ENCODE measurements around the gene AP1G2. TPM values are rescaled to one million over a fixed set of nuclear protein-coding genes. Genes with fewer than 3 reads are reported as not detected.
A peak's percentile ranks its signal among the peaks of the same experiment; 100 is the strongest.

Gene AP1G2
- total and polyA plus RNA-seq, 4 donors = 12.4 to 26.6 (median 17.3) TPM

DNA sequence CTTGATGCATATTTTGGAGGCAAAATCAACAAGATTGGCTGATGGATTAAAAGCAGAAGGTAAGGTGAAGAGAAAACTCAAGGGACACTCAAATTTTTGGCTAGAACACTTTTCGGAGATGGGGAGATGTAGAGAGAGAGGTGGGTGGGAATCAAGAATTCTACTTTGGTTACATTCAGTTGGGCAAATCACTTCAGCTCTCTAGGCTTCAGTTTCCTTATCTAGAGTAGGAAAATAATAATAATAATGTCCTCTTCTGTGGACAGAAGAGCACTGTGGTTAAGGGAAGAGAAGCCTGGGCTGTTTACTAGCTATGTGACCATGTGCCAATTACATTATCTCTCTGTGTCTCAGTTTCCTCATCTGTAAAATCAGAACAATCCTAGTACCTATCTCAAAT is 45.2 kb upstream of the AP1G2 start:
- Histone ChIP-seq H3K9me3 (ENCODE audit: control insufficient read depth in 4 of 4, low read length in 3 of 4) (no peaks in the 10 kb centered on the region), H3K36me3 (ENCODE audit: control insufficient read depth in 4 of 4, insufficient read depth in 3 of 4, low read depth in 1 of 4, low read length in 3 of 4) (no peaks in the 10 kb centered on the region), H3K27me3 (ENCODE audit: control insufficient read depth in 4 of 4, insufficient read depth in 4 of 4, low read length in 3 of 4) (no peaks in the 10 kb centered on the region), H3K4me3 (ENCODE audit: low read depth in 1 of 3, low read length in 3 of 3) (no peak overlapping the region), H3K9ac (ENCODE audit: low read depth in 1 of 2, low read length in 2 of 2) (peak overlapping the region in 1 of 2 donors; percentile 24), H3K27ac (ENCODE audit: low read depth in 1 of 2, low read length in 2 of 2) (peak overlapping the region; percentile 76 to 87), H3K4me1 (ENCODE audit: control insufficient read depth in 4 of 4, insufficient read depth in 4 of 4, low read length in 3 of 4) (peaks cover 17 to 59% (median 47%) of the 10 kb centered on the region in 4 donors)
- DNase-seq (ENCODE audit: low spot score) = no peak
- WGBS = 97% methylated on average over 1 of the region's 1 CpG
- TF ChIP-seq MAX (IDR thresholded peaks at IDR 0.05) = no peak
- TF ChIP-seq NR2F2 (IDR thresholded peaks at IDR 0.05) = no peak
- no peak for TF ChIP-seq HNF4G (IDR thresholded peaks at IDR 0.05)
- no peak for TF ChIP-seq ZBTB33 (IDR thresholded peaks at IDR 0.05)
- TF ChIP-seq REST (IDR thresholded peaks at IDR 0.05) = no peak
- no peak for TF ChIP-seq YY1 (IDR thresholded peaks at IDR 0.05)
- TF ChIP-seq FOXA2 (IDR thresholded peaks at IDR 0.05) = no peak
- TF ChIP-seq RXRA (IDR thresholded peaks at IDR 0.05) = no peak
- TF ChIP-seq EGR1 (IDR thresholded peaks at IDR 0.05; ENCODE audit: low read depth in 2 of 2) = no peak
- TF ChIP-seq, protein P1, sequence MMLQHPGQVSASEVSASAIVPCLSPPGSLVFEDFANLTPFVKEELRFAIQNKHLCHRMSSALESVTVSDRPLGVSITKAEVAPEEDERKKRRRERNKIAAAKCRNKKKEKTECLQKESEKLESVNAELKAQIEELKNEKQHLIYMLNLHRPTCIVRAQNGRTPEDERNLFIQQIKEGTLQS (IDR thresholded peaks at IDR 0.05) = no peak

DNA sequence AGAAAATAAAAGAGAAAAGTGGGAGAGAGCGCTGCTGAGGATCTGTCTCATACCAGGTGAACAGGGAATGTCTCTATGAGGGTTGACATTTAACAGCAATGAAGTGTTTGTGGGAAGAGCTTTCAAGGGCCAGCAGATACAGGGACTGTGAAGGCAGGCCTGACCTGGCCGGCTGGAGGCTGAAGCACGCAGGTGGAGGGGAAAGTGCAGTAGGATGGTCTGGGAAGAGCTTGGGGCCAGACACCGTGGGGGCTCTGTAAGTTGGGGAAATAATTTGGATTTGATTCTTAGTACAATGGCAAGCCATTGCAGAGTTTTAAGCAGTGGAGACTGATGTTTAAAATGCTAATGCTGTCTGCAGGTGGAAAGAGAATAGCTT is 44.8 kb upstream of the AP1G2 start:
- Histone ChIP-seq H3K4me1 (ENCODE audit: control insufficient read depth in 4 of 4, insufficient read depth in 4 of 4, low read length in 3 of 4) (peaks cover 17 to 59% (median 47%) of the 10 kb centered on the region in 4 donors), H3K9me3 (ENCODE audit: control insufficient read depth in 4 of 4, low read length in 3 of 4) (no peaks in the 10 kb centered on the region), H3K9ac (ENCODE audit: low read depth in 1 of 2, low read length in 2 of 2) (no peak overlapping the region), H3K4me3 (ENCODE audit: low read depth in 1 of 3, low read length in 3 of 3) (no peak overlapping the region), H3K27me3 (ENCODE audit: control insufficient read depth in 4 of 4, insufficient read depth in 4 of 4, low read length in 3 of 4) (no peaks in the 10 kb centered on the region), H3K27ac (ENCODE audit: low read depth in 1 of 2, low read length in 2 of 2) (peak overlapping the region; percentile 8 to 68), H3K36me3 (ENCODE audit: control insufficient read depth in 4 of 4, insufficient read depth in 3 of 4, low read depth in 1 of 4, low read length in 3 of 4) (no peaks in the 10 kb centered on the region)
- no peak for TF ChIP-seq RXRA (IDR thresholded peaks at IDR 0.05)
- no peak for TF ChIP-seq REST (IDR thresholded peaks at IDR 0.05)
- no peak for TF ChIP-seq YY1 (IDR thresholded peaks at IDR 0.05)
- TF ChIP-seq EGR1 (IDR thresholded peaks at IDR 0.05; ENCODE audit: low read depth in 2 of 2) = no peak
- TF ChIP-seq RAD21 (IDR thresholded peaks at IDR 0.05) = no peak
- no peak for TF ChIP-seq TAF1 (conservative IDR thresholded peaks at IDR 0.05)
- TF ChIP-seq NR2F2 (IDR thresholded peaks at IDR 0.05) = no peak
- no peak for TF ChIP-seq FOXA2 (IDR thresholded peaks at IDR 0.05)
- no peak for TF ChIP-seq GABPA (IDR thresholded peaks at IDR 0.05 in 1 of 2, conservative IDR thresholded peaks at IDR 0.05 in 1 of 2)
- TF ChIP-seq JUND (IDR thresholded peaks at IDR 0.05) = no peak
- TF ChIP-seq HNF4G (IDR thresholded peaks at IDR 0.05) = no peak
- TF ChIP-seq ZBTB33 (IDR thresholded peaks at IDR 0.05) = no peak
- TF ChIP-seq, protein P1 (IDR thresholded peaks at IDR 0.05) = no peak
- TF ChIP-seq MAX (IDR thresholded peaks at IDR 0.05) = no peak
- TF ChIP-seq, protein P2, sequence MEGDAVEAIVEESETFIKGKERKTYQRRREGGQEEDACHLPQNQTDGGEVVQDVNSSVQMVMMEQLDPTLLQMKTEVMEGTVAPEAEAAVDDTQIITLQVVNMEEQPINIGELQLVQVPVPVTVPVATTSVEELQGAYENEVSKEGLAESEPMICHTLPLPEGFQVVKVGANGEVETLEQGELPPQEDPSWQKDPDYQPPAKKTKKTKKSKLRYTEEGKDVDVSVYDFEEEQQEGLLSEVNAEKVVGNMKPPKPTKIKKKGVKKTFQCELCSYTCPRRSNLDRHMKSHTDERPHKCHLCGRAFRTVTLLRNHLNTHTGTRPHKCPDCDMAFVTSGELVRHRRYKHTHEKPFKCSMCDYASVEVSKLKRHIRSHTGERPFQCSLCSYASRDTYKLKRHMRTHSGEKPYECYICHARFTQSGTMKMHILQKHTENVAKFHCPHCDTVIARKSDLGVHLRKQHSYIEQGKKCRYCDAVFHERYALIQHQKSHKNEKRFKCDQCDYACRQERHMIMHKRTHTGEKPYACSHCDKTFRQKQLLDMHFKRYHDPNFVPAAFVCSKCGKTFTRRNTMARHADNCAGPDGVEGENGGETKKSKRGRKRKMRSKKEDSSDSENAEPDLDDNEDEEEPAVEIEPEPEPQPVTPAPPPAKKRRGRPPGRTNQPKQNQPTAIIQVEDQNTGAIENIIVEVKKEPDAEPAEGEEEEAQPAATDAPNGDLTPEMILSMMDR (IDR thresholded peaks at IDR 0.05; ENCODE audit: low read depth, low read length, missing input control) = no peak
- DNase-seq (ENCODE audit: low spot score) = no peak
- WGBS = 75% methylated on average over 4 of the region's 4 CpGs
